ENCODE results near the gene MYLK4.

- TF ChIP-seq POLR2AphosphoS5 (IDR thresholded peaks at IDR 0.05), result no peak
- TF ChIP-seq CTCF (IDR thresholded peaks at IDR 0.05; ENCODE audit: poor library complexity, severe bottlenecking), result no peak
- no peak for TF ChIP-seq EZH2 (IDR thresholded peaks at IDR 0.05; ENCODE audit: borderline replicate concordance, insufficient read depth, low read length, poor library complexity, severe bottlenecking)
- no peak for TF ChIP-seq EP300 (conservative IDR thresholded peaks at IDR 0.05; ENCODE audit: poor library complexity, severe bottlenecking)
These were observed 87.6 kb downstream of the MYLK4 start for GRCh38 chr6:2663123-2663522.
